ENCODE data around the gene IRF9. TPM values are rescaled to one million over a fixed set of nuclear protein-coding genes. Genes with fewer than 3 reads are reported as not detected.

IRF9 gene
- total RNA-seq, 1 experiment from 2014 or later, result 27.6 TPM

DNA sequence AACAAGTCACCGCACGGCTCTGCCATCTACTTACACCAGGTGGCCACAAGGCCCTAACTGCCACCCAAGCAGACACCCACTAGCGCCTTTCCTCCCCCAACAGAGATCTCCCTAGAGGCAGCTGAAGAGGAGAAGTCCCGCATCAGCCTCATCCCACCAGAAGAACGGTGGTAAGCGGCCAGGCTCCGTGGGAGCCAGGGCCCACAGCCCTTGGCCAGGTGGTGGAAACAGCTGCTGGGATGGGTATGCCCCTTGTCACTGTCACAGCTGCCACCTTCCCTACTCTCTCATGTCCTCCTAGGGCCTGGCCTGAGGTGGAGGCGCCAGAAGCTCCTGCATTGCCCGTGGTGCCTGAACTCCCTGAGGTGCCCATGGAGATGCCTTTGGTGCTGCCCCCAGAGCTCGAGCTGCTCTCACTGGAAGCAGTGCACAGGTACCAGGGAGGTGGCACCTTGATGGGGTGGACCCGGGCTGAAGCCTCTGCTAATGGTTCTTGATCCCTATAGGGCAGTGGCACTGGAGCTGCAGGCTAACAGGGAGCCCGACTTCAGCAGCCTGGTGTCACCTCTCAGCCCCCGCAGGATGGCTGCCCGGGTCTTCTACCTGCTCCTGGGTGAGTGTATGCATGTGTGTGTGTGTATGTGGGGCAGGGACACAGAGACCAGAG lies 18.4 kb downstream of the IRF9 start:
- Mint-ChIP-seq H3K36me3 (ENCODE audit: insufficient read depth in 1 of 3, low read depth in 3 of 3) (peaks cover 34 to 80% (median 64%) of the 10 kb centered on the region in 3 experiments), H3K4me3 (no peak overlapping the region), H3K4me1 (no peaks in the 10 kb centered on the region), H3K27ac (peak overlapping the region in 2 of 3 experiments; percentile 12 to 79; a peak in 3 of 7 replicates), H3K9me3 (no peaks in the 10 kb centered on the region), H3K27me3 (ENCODE audit: low read depth) (no peaks in the 10 kb centered on the region; the same call in 1 of the 2 replicates)
- no peak overlapping the region for H3K56ac ChIP-seq (ENCODE audit: insufficient read length, low read depth, low read length)
- no peak overlapping the region for H4K5ac ChIP-seq (ENCODE audit: insufficient read length, low read depth, low read length)
- no peak overlapping the region for H3K27ac ChIP-seq (ENCODE audit: insufficient read length, low read depth, low read length)
- WGBS (ENCODE audit: extremely low coverage, insufficient read length, low lambda C conversion rate), result no CpG with 5 or more reads among the region's 14 CpGs
- H4K20me1 ChIP-seq (ENCODE audit: control insufficient read depth, insufficient read depth, insufficient read length), result no peaks in the 10 kb centered on the region
- no peak overlapping the region for H4K8ac ChIP-seq (replicated peaks; ENCODE audit: insufficient read length, low read depth, low read length)
- H2BK120ac ChIP-seq (ENCODE audit: low read depth, low read length, poor library complexity, severe bottlenecking), result no peak overlapping the region
- H3K4me1 ChIP-seq (ENCODE audit: insufficient read depth, low read length), result no peaks in the 10 kb centered on the region
- no peak overlapping the region for H2BK12ac ChIP-seq (ENCODE audit: insufficient read length, low read depth, low read length)
- no peak overlapping the region for H3K14ac ChIP-seq (ENCODE audit: insufficient read depth, low read length)
- H3K79me2 ChIP-seq (ENCODE audit: insufficient read depth, low read length), result no peaks in the 10 kb centered on the region
- H3K4me2 ChIP-seq (ENCODE audit: insufficient read depth, insufficient read length, low read length), result no peak overlapping the region
- no peaks in the 10 kb centered on the region for H3K23me2 ChIP-seq (ENCODE audit: insufficient read length, low read depth, low read length, poor library complexity, severe bottlenecking)
- H3K4ac ChIP-seq (ENCODE audit: low read depth, low read length), result no peak overlapping the region
- no peaks in the 10 kb centered on the region for H3K27me3 ChIP-seq (ENCODE audit: insufficient read depth, low read length)
- no peak overlapping the region for H3K23ac ChIP-seq (ENCODE audit: insufficient read length, low read depth, low read length)
- no peak overlapping the region for H2BK15ac ChIP-seq (ENCODE audit: low read depth, low read length)
- H3K9me3 ChIP-seq (ENCODE audit: control insufficient read depth, low read depth, low read length), result no peaks in the 10 kb centered on the region
- H2AK5ac ChIP-seq (ENCODE audit: insufficient read length, low read length), result no peak overlapping the region
- no peak overlapping the region for H3K9ac ChIP-seq (ENCODE audit: extremely low read depth, insufficient read length, low read length)
- no peak for DNase-seq
- no peak overlapping the region for H3K18ac ChIP-seq (ENCODE audit: insufficient read length, low read depth, low read length)
- no peak overlapping the region for H4K91ac ChIP-seq (ENCODE audit: insufficient read length, low read depth, low read length)
- no peak overlapping the region for H2AFZ ChIP-seq (ENCODE audit: low read length)
- H2BK20ac ChIP-seq (ENCODE audit: low read depth, low read length, poor library complexity, severe bottlenecking), result no peak overlapping the region
- H3T11ph ChIP-seq (ENCODE audit: low read length), result no peak overlapping the region
- no peaks in the 10 kb centered on the region for H3K79me1 ChIP-seq (ENCODE audit: insufficient read depth, low read depth, low read length, poor library complexity, severe bottlenecking)
- TF ChIP-seq, protein P1, sequence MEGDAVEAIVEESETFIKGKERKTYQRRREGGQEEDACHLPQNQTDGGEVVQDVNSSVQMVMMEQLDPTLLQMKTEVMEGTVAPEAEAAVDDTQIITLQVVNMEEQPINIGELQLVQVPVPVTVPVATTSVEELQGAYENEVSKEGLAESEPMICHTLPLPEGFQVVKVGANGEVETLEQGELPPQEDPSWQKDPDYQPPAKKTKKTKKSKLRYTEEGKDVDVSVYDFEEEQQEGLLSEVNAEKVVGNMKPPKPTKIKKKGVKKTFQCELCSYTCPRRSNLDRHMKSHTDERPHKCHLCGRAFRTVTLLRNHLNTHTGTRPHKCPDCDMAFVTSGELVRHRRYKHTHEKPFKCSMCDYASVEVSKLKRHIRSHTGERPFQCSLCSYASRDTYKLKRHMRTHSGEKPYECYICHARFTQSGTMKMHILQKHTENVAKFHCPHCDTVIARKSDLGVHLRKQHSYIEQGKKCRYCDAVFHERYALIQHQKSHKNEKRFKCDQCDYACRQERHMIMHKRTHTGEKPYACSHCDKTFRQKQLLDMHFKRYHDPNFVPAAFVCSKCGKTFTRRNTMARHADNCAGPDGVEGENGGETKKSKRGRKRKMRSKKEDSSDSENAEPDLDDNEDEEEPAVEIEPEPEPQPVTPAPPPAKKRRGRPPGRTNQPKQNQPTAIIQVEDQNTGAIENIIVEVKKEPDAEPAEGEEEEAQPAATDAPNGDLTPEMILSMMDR (conservative IDR thresholded peaks at IDR 0.05), result no peak
- no peak overlapping the region for H2BK5ac ChIP-seq (ENCODE audit: insufficient read length, low read length)

All from H9 (cell line).